Ecto neural progenitor cell (in vitro differentiated cells): ENCODE results near the gene MON1B.
"Not testable (repeated sequence)": the region's sequence is repeated elsewhere in the genome, so short reads cannot be mapped to it uniquely, and the experiment has no call there.

Experiments
- DNase-seq: peaks from one replicate; pipeline ENCODE4 v3.0.0-alpha.2; 2018; ENCODE audit warnings: low spot score

Gene MON1B

GRCh38 chr16:77190478-77191258 lies at the start of gene MON1B:
Gene MON1B, plus strand, starts transcription at chr16:77191190. Its CDS starts 296 bp downstream, at chr16:77191486.
- peak; percentile 96 for DNase-seq

- no peak for DNase-seq
These were observed 47.6 kb upstream of the MON1B start for GRCh38 chr16:77143364-77143763.

- no peak for DNase-seq
These were observed 42.9 kb upstream of the MON1B start for GRCh38 chr16:77148121-77148520.

GRCh38 chr16:77157346-77158058 lies 33.5 kb upstream of the MON1B start:
- DNase-seq, result no peak

GRCh38 chr16:77158293-77158692 lies 32.7 kb upstream of the MON1B start:
- no peak for DNase-seq

- DNase-seq, result no peak
These were observed 26.0 kb upstream of the MON1B start for GRCh38 chr16:77165006-77165405.

- DNase-seq, result not testable (repeated sequence)
These were observed 25.3 kb upstream of the MON1B start for GRCh38 chr16:77165536-77166236.

GRCh38 chr16:77166726-77167125 lies 24.3 kb upstream of the MON1B start:
- DNase-seq, result no peak

- DNase-seq, result no peak
These were observed 22.1 kb upstream of the MON1B start for GRCh38 chr16:77168901-77169300.

- DNase-seq, result peak; percentile 67
These were observed 21.2 kb upstream of the MON1B start for GRCh38 chr16:77169650-77170236.

- DNase-seq, result no peak
These were observed 20.2 kb upstream of the MON1B start for GRCh38 chr16:77170805-77171204.

GRCh38 chr16:77171745-77172635 lies 19.0 kb upstream of the MON1B start:
- DNase-seq, result no peak

GRCh38 chr16:77172951-77173350 lies 18.0 kb upstream of the MON1B start:
- DNase-seq, result no peak

GRCh38 chr16:77183137-77183536 lies 7.9 kb upstream of the MON1B start:
- DNase-seq, result no peak

GRCh38 chr16:77186298-77186697 lies 4.7 kb upstream of the MON1B start:
- not testable (repeated sequence) for DNase-seq

GRCh38 chr16:77190190-77190477 lies 856 bp upstream of the MON1B start:
- DNase-seq, result no peak

- DNase-seq, result no peak
These were observed 424 bp downstream of the MON1B start for GRCh38 chr16:77191259-77191969.

- no peak for DNase-seq
These were observed 2.4 kb downstream of the MON1B start for GRCh38 chr16:77193377-77193776.

- no peak for DNase-seq
These were observed 3.6 kb downstream of the MON1B start for GRCh38 chr16:77194295-77195231.

GRCh38 chr16:77195411-77195810 lies 4.4 kb downstream of the MON1B start:
- DNase-seq, result no peak
